ENCODE measurements around the gene DCXR.

DNA sequence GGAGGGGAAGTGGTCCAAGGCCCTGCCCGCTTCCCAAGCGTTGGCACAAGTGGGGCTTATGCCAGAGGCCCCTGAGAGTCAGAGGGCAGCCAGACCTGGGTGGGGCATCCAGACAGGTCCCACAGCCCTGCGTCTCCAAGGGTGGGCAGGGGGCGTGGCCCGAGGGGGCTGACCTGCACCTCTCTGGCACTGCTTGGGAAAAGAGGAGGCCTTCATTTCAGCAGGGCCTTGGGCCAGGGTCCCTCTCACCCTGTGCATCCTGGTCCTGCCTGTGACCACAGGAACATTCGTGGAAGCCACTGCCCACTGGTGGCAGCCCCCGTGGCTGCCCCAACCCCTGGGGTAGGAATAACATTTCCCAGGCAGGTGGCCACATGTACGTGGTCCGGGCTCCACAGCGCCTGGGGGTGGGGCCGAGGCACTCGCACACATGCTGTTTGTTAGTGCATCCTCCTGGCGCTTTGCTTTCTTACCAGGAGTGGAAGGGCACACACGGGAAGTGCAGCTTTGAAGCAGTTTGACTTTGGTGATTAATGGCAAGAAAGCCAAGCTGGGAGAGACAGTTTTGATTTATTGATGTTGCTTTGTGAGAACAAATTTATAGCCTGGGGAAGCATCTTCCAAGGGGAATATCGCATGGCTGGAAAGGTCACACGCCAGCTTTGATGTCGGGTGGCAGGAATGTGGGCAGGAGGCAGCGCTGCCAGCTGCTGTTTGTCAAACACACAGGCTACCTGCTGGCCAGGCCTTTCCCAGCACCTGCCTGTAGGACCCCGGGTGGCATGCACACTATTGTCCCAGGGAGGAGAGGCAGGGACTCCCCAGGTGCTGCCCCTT lies 19.1 kb downstream of the DCXR start:
- TF ChIP-seq, protein P1, sequence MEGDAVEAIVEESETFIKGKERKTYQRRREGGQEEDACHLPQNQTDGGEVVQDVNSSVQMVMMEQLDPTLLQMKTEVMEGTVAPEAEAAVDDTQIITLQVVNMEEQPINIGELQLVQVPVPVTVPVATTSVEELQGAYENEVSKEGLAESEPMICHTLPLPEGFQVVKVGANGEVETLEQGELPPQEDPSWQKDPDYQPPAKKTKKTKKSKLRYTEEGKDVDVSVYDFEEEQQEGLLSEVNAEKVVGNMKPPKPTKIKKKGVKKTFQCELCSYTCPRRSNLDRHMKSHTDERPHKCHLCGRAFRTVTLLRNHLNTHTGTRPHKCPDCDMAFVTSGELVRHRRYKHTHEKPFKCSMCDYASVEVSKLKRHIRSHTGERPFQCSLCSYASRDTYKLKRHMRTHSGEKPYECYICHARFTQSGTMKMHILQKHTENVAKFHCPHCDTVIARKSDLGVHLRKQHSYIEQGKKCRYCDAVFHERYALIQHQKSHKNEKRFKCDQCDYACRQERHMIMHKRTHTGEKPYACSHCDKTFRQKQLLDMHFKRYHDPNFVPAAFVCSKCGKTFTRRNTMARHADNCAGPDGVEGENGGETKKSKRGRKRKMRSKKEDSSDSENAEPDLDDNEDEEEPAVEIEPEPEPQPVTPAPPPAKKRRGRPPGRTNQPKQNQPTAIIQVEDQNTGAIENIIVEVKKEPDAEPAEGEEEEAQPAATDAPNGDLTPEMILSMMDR (IDR thresholded peaks at IDR 0.05): no peak
- no peak for TF ChIP-seq EP300 (IDR thresholded peaks at IDR 0.05)
